ENCODE measurements around the gene RAB3GAP2.
"Not testable (repeated sequence)": the region's sequence is repeated elsewhere in the genome, so short reads cannot be mapped to it uniquely, and the experiment has no call there.

Gene RAB3GAP2

DNA sequence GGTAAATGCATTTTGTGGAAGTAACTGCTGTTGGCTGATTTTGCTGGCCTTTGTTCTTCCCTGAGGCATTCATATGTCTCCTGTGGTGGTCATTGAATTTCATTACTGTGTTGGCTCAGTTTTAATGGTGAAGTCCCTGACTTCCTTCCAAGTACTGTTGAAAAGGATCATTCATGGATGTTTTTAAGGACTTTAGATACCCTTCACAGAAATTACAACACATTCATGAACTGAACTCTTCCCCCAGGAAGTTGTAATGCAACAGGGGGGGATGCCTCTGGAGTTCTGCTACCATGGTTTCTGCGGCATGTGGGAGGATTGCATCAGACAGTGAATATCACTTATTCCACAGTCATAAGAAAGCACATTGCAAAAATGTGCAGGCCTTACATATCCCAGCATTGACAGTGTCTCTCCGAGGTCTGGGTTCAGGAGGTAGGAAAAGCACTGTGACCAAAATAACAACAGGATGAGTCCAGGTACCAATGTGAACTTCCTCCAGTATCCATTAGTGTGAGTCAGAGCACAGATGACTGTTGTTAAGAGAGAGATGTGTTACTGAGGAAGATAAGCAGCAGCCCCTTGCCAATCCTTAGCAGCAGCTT is 2.1 kb upstream of the RAB3GAP2 start:
- TF ChIP-seq JUND (IDR thresholded peaks at IDR 0.05; ENCODE audit: low read depth): no peak
- DNase-seq (ENCODE audit: low read depth in 1 of 2, low spot score in 1 of 2): no peak
- in situ Hi-C loops (cut with HindIII; ENCODE audit: low pct_unique_long_range_greater_than_20kb, low sequenced_read_pairs): no loop called here

DNA sequence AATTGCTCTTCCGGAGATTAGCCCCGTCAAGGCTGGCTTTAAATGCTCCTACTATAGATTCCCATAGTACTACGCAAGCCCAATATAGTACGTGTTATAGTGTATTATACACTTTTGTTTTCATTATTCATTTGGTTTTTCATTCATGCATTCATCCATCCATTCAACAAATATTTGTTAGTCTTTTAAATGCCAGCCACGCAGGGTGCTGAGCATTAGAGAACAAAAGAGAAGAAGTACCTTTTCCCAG is 513 bp upstream of the RAB3GAP2 start:
- no peak for DNase-seq (ENCODE audit: low read depth in 1 of 2, low spot score in 1 of 2)
- in situ Hi-C loops (cut with HindIII; ENCODE audit: low pct_unique_long_range_greater_than_20kb, low sequenced_read_pairs): no loop called here
- no peak for TF ChIP-seq JUND (IDR thresholded peaks at IDR 0.05; ENCODE audit: low read depth)

DNA sequence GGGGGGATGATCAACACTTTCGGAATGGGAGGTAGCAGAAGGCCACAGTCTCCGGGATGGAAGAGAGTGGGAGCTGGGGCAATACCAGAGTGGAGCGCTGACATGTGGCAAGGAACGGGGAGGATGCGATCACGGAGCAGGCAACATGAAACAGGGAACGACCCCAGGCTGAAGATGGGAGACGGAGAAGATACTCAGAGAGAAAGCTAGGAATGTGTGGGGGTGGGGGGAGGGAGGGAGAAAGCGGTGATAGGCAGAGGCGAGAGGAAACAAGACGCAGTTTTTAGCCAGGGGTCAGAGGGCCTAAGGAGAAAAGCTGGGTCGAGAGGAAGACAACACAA is 577 bp downstream of the RAB3GAP2 start:
- peak; percentile 16 to 24 for DNase-seq (ENCODE audit: low read depth in 1 of 2, low spot score in 1 of 2)
- in situ Hi-C loops (cut with HindIII; ENCODE audit: low pct_unique_long_range_greater_than_20kb, low sequenced_read_pairs): no loop called here
- TF ChIP-seq JUND (IDR thresholded peaks at IDR 0.05; ENCODE audit: low read depth): no peak

DNA sequence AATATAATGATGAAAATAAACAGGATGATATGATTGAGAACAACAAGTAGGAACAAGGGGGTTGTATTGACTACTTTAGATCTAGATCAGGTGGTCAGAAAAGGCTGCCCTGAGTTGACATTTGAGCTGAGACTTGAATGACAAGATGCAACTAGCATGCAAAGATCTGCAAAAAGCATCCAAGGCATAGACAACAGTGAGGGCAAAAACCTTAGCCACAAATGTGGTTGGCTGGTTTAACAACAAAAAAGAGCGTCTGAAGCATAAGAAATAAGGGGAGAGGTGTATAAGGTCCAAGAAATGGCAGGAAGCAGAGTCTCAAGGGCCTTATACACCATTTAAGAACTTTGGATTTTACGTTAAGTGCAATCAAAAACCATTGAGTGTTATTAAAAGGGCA is 3.2 kb downstream of the RAB3GAP2 start:
- no peak for DNase-seq (ENCODE audit: low read depth in 1 of 2, low spot score in 1 of 2)
- no peak for TF ChIP-seq JUND (IDR thresholded peaks at IDR 0.05; ENCODE audit: low read depth)
- in situ Hi-C loops (cut with HindIII; ENCODE audit: low pct_unique_long_range_greater_than_20kb, low sequenced_read_pairs): no loop called here

DNA sequence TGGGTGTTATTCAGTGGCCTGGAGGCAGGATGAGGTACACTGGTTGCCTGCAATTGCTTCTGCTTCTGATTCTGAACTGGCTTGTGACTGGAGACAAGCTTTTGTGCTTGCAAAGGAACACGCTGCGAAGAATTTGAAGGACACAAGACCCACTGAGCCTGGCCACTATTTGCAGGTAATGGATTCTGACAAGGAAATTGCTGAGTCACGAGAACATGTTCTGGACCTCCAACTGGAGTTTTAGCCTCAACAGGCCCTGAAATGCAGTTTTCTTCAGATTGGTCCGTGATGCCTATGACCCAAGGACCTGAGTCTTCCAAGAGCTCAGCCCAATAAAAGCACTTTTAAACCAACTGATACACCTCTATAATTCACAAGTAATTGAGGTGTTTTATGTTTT is 4.6 kb downstream of the RAB3GAP2 start:
- in situ Hi-C loops (cut with HindIII; ENCODE audit: low pct_unique_long_range_greater_than_20kb, low sequenced_read_pairs): no loop called here
- DNase-seq (ENCODE audit: low read depth in 1 of 2, low spot score in 1 of 2): no peak
- TF ChIP-seq JUND (IDR thresholded peaks at IDR 0.05; ENCODE audit: low read depth): no peak

DNA sequence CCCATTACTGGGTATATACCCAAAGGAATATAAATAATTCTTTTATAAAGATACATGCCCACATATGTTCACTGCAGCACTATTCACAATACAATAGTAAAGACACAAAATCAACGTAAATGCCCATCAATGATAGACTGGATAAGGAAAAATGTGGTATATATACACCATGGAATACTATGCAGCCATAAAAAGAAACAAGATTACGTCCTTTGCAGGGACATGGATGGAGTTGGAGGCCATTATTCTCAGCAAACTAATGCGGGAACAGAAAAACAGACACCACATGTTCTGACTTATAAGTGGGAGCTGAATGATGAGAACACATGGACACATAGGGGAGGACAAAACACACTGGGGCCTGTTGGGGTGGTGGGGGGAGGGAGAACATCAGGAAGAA is 12.0 kb downstream of the RAB3GAP2 start:
- in situ Hi-C loops (cut with HindIII; ENCODE audit: low pct_unique_long_range_greater_than_20kb, low sequenced_read_pairs): not testable (repeated sequence)

DNA sequence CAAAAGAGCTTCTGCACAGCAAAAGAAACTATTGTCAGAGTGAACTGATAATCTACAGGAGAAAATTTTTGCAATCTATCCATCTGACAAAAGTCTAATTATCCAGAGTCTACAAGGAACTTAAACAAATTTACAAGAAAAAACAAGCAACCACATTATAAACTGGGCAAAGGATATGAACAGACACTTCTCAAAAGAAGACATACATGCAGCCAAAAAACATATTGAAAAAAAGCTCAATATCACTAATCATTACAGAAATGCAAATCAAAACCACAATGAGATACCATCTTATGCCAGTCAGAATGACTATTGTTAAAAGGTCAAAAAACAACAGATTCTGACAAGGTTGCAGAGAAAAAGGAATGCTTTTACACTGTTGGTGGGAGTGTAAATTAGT is 12.5 kb downstream of the RAB3GAP2 start:
- in situ Hi-C loops (cut with HindIII; ENCODE audit: low pct_unique_long_range_greater_than_20kb, low sequenced_read_pairs); DNase-seq (ENCODE audit: low read depth in 1 of 2, low spot score in 1 of 2): not testable (repeated sequence)

More for the DNA sequence above, 12.0 kb downstream of the RAB3GAP2 start:
- DNase-seq (ENCODE audit: low read depth in 1 of 2, low spot score in 1 of 2): not testable (repeated sequence)

DNA sequence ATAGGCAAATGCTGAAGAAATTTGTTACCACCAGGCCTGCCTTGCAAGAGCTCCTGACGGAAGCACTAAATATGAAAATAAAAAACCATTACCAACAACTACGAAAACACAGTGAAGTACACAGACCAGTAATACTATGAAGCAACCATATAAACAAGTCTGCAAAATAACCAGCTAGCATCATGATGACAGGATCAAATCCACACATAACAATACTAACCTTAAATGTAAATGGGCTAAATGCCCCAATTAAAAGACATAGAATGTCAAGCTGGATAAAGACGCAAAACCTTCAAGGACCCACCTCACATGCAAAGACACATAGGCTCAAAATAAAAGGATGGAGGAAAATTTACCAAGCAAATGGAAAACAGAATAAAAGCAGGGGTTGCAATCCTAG is 16.1 kb downstream of the RAB3GAP2 start:
- DNase-seq (ENCODE audit: low read depth in 1 of 2, low spot score in 1 of 2); in situ Hi-C loops (cut with HindIII; ENCODE audit: low pct_unique_long_range_greater_than_20kb, low sequenced_read_pairs): not testable (repeated sequence)

DNA sequence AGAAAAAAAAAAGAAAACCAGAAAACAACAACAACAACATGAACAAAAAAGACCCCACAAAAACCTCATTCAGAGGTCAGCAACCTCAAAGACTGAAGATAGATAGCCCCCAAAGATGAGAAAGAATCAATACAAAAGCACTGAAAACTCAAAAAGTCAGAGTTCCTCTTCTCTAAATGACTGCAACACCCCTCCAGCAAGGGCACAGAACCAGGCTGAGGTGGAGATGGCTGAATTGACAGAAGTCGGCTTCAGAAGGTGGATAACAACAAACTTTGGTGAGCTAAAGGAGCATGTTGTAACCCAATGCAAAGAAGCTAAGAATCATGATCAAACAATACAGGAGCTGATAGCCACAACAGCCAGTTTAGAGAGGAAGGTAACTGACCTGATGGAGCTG is 17.0 kb downstream of the RAB3GAP2 start:
- no peak for DNase-seq (ENCODE audit: low read depth in 1 of 2, low spot score in 1 of 2)

DNA sequence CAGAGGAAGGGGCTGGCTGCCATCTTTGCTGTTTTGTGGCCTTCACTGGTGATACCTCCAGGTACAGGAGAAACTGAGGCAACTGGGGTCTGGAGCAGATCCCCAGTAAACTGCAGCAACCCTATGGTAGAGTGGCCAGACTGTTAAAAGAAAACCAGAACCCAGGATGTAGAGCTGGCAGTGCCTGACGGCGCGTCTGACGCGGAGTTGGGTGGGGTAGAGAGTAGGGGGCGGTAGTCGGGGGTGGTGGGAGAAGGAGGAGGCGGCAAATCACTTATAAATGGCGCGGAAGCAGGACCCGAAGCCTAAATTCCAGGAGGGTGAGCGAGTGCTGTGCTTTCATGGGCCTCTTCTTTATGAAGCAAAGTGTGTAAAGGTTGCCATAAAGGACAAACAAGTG is 19.0 kb downstream of the RAB3GAP2 start:
- DNase-seq (ENCODE audit: low read depth in 1 of 2, low spot score in 1 of 2); in situ Hi-C loops (cut with HindIII; ENCODE audit: low pct_unique_long_range_greater_than_20kb, low sequenced_read_pairs): not testable (repeated sequence)

More for the DNA sequence above, 17.0 kb downstream of the RAB3GAP2 start:
- no peak for TF ChIP-seq JUND (IDR thresholded peaks at IDR 0.05; ENCODE audit: low read depth)
- in situ Hi-C loops (cut with HindIII; ENCODE audit: low pct_unique_long_range_greater_than_20kb, low sequenced_read_pairs): no loop called here

DNA sequence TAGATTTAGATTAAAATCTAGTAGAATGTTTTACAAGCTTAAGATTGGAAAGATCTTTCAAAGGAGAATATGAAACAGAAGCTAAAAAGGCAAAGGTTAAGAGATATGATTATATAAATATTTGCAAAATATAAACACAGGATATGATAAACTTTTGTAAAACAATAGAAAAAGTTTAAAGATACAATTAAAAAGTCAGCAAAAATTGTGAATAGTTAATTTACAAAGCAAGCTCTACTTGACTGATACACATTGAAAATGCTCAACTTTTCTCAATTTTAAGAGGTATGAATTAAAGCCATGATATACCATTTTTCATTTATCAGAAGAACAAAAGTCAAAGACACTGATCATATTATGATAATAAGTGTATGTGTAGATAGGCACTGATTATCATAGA is 21.0 kb downstream of the RAB3GAP2 start:
- no peak for DNase-seq (ENCODE audit: low read depth in 1 of 2, low spot score in 1 of 2)
- no peak for TF ChIP-seq JUND (IDR thresholded peaks at IDR 0.05; ENCODE audit: low read depth)
- in situ Hi-C loops (cut with HindIII; ENCODE audit: low pct_unique_long_range_greater_than_20kb, low sequenced_read_pairs): no loop called here

DNA sequence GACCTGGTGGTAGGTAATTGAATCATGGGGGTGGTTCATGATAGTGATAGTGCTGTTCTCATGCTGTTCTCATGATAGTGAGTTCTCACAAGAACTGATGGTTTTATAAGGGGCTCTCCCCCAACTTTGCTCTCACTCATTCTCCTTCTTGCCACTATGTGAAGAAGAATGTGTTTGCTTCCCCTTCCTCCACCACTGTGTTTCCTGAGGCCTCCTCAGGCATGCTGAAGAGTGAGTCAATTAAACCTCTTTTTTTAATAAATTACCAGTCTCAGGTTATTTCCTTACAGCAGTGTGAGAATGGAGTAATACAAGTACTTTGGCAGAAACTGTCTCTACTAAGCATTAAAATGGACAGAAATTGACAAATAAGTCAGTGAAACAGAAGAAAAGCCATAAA is 21.6 kb downstream of the RAB3GAP2 start:
- in situ Hi-C loops (cut with HindIII; ENCODE audit: low pct_unique_long_range_greater_than_20kb, low sequenced_read_pairs): no loop called here
- TF ChIP-seq JUND (IDR thresholded peaks at IDR 0.05; ENCODE audit: low read depth): no peak
- no peak for DNase-seq (ENCODE audit: low read depth in 1 of 2, low spot score in 1 of 2)

DNA sequence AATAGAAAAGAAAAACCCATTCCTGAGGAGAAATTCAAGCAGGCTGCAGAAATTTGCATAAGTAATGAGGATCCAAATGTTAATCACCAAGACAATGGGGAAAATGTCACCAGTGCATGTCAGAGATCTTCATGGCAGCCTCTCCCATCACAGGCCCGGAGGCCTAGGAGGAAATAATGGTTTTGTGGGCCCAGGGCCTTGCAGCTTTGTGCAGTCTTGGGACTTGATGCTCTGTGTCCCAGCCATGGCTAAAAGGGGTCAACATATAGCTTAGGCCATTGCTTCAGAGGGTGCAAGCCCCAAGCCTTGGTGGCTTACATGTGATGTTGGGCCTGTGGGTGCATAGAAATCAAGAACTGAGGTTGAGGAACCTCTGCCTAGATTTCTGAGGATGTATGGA is 22.7 kb downstream of the RAB3GAP2 start:
- no peak for TF ChIP-seq JUND (IDR thresholded peaks at IDR 0.05; ENCODE audit: low read depth)
- in situ Hi-C loops (cut with HindIII; ENCODE audit: low pct_unique_long_range_greater_than_20kb, low sequenced_read_pairs): no loop called here
- no peak for DNase-seq (ENCODE audit: low read depth in 1 of 2, low spot score in 1 of 2)

DNA sequence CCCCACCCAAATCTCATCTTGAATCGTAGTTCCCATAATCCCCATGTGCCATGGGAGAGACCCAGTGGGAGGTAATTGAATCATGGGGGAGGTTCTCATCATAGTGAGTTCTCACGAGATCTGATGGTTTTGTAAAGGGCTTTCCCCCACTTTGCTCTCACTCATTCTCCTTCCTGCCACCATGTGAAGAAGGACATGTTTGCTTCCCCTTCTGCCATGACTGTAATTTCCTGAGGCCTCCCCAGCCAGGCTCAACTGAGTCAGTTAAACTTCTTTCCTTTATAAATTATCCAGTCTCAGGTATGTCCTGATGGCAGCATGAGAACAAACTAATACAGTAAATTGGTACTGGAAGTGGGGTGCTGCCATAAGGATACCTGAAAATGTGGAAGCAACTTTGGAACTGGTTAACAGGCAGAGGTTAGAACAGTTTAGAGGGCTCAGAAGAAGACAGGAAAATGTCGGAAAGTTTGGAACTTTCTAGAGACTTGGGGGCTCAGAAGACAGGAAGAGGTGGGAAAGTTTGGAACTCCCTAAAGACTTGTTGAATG is 23.5 kb downstream of the RAB3GAP2 start:
- DNase-seq (ENCODE audit: low read depth in 1 of 2, low spot score in 1 of 2); in situ Hi-C loops (cut with HindIII; ENCODE audit: low pct_unique_long_range_greater_than_20kb, low sequenced_read_pairs): not testable (repeated sequence)

DNA sequence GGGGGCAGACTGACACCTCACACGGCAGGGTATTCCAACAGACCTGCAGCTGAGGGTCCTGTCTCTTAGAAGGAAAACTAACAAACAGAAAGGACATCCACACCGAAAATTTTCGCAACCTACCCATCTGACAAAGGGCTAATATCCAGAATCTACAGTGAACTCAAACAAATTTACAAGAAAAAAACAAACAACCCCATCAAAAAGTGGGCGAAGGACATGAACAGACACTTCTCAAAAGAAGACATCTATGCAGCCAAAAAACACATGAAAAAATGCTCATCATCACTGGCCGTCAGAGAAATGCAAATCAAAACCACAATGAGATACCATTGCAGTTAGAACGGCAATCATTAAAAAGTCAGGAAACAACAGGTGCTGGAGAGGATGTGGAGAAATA is 26.4 kb downstream of the RAB3GAP2 start:
- in situ Hi-C loops (cut with HindIII; ENCODE audit: low pct_unique_long_range_greater_than_20kb, low sequenced_read_pairs); DNase-seq (ENCODE audit: low read depth in 1 of 2, low spot score in 1 of 2): not testable (repeated sequence)
